HFFc6 (cell line): ENCODE data around the gene EXOC6B. TPM values are rescaled to one million over a fixed set of nuclear protein-coding genes. Genes with fewer than 3 reads are reported as not detected.

ENCODE experiments used
- DNase-seq: peaks from one replicate; pipeline ENCODE4 v3.0.0-alpha.2; 2018
- H3K27ac Mint-ChIP-seq: 2 replicates; pipeline ENCODE4 v1.8.0; 2020; ENCODE audit warnings: mild to moderate bottlenecking, mixed read lengths
- H3K27me3 Mint-ChIP-seq: 2 replicates; pipeline ENCODE4 v1.8.0; 2021; ENCODE audit warnings: mild to moderate bottlenecking, moderate library complexity, mixed read lengths; ENCODE audit not compliant: insufficient read depth
- H3K36me3 Mint-ChIP-seq: 2 replicates; pipeline ENCODE4 v1.8.0; 2021; ENCODE audit warnings: low read depth, mixed read lengths
- H3K4me1 Mint-ChIP-seq: 2 replicates; pipeline ENCODE4 v1.8.0; 2020; ENCODE audit warnings: low read depth, mixed read lengths
- H3K4me3 Mint-ChIP-seq: 2 replicates; pipeline ENCODE4 v1.8.0; 2020; ENCODE audit warnings: mild to moderate bottlenecking, moderate library complexity, mixed read lengths
- H3K9me3 Mint-ChIP-seq: 2 replicates; pipeline ENCODE4 v1.8.0; 2020; ENCODE audit warnings: mild to moderate bottlenecking, mixed read lengths
- total RNA-seq, 6 experiments: library from RNA; stranded (reverse); fragmentation: NEBNext Ultra II Directional; extraction: Animal tissue kit (Norgen Biotek cat#: 25700); gene quantifications; 2 replicates in 1 of 6; 3 replicates in 5 of 6; pipeline ENCODE4 v1.2.3, GENCODE V29; 2021
- TF ChIP-seq, protein P1 (sequence below): fragments of 200-600 bp; sonication (generic); IDR thresholded peaks from 2 replicates; pipeline ENCODE4 v1.5.0; 2021; ENCODE audit warnings: antibody characterized with exemption, mild to moderate bottlenecking

The EXOC6B gene
- total RNA-seq, 6 experiments from 2014 or later: 24.8 to 33.0 (median 27.4) TPM

DNA sequence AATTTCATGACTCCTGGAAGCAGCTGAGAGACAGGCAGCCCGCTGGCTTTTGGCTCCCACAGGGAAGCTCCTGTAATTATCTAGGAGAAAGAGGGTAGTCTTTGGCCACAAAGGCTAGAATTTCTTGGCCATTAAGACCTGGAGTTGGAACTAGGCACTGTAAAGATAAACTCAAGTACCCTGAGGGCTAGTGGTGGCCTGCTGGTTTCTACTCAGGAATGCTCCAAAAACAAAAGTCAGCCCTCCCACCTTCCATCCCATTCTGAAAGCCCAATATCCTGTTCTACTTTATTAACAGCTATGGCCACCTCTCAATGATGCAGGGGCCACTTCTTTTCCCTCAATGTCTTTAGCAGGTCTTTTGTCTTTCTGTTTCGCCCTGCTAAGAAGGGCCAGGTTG lies 644.2 kb downstream of the EXOC6B start:
- Mint-ChIP-seq H3K9me3 (no peaks in the 10 kb centered on the region), H3K4me3 (no peak overlapping the region), H3K27ac (no peak overlapping the region), H3K4me1 (no peaks in the 10 kb centered on the region), H3K27me3 (no peaks in the 10 kb centered on the region; the same call in 1 of the 2 replicates), H3K36me3 (peaks cover 6% of the 10 kb centered on the region; the same call in 1 of the 2 replicates)
- no peak for DNase-seq
- TF ChIP-seq, protein P1, sequence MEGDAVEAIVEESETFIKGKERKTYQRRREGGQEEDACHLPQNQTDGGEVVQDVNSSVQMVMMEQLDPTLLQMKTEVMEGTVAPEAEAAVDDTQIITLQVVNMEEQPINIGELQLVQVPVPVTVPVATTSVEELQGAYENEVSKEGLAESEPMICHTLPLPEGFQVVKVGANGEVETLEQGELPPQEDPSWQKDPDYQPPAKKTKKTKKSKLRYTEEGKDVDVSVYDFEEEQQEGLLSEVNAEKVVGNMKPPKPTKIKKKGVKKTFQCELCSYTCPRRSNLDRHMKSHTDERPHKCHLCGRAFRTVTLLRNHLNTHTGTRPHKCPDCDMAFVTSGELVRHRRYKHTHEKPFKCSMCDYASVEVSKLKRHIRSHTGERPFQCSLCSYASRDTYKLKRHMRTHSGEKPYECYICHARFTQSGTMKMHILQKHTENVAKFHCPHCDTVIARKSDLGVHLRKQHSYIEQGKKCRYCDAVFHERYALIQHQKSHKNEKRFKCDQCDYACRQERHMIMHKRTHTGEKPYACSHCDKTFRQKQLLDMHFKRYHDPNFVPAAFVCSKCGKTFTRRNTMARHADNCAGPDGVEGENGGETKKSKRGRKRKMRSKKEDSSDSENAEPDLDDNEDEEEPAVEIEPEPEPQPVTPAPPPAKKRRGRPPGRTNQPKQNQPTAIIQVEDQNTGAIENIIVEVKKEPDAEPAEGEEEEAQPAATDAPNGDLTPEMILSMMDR: no peak

- Mint-ChIP-seq H3K4me3 (no peak overlapping the region), H3K9me3 (no peaks in the 10 kb centered on the region), H3K36me3 (peaks cover 13% of the 10 kb centered on the region; the same call in 1 of the 2 replicates), H3K27me3 (no peaks in the 10 kb centered on the region; the same call in 1 of the 2 replicates), H3K4me1 (no peaks in the 10 kb centered on the region), H3K27ac (no peak overlapping the region)
- TF ChIP-seq, protein P1: no peak
- no peak for DNase-seq
Measured at GRCh38 chr2:72180351-72180750, 645.5 kb downstream of the EXOC6B start.

GRCh38 chr2:72178551-72178950 lies 647.3 kb downstream of the EXOC6B start:
- no peak for DNase-seq
- Mint-ChIP-seq H3K36me3 (peaks cover 13% of the 10 kb centered on the region; the same call in 1 of the 2 replicates), H3K27ac (no peak overlapping the region), H3K4me1 (peaks cover 10% of the 10 kb centered on the region), H3K27me3 (no peaks in the 10 kb centered on the region; the same call in 1 of the 2 replicates), H3K4me3 (no peak overlapping the region), H3K9me3 (no peaks in the 10 kb centered on the region)
- TF ChIP-seq, protein P1: no peak

DNA sequence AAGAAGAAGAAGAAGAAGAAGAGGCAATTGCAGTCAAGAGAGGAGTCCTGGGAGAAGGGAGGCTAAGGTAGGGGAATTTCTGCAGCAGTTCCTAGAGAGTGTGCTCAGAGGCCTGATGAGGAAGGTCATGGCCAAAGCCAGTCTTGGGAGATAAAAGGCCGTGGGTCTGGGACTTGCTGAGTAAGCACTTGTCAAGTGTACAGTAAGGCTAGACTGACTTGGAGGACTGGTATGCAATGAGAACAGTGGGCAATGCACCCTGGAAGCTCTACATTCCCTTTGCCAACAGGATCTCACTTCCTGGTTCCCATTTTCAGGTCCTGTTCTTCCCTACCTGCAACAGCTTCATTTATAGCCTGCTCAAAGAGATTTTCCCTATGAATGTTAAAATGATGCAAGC lies 649.6 kb downstream of the EXOC6B start:
- peaks cover 10% of the 10 kb centered on the region for H3K4me1 Mint-ChIP-seq
- H3K27ac Mint-ChIP-seq: no peak overlapping the region
- TF ChIP-seq, protein P1: no peak
- H3K4me3 Mint-ChIP-seq: no peak overlapping the region
- DNase-seq: no peak
- no peaks in the 10 kb centered on the region for H3K9me3 Mint-ChIP-seq
- H3K36me3 Mint-ChIP-seq: peaks cover 13% of the 10 kb centered on the region; the same call in 1 of the 2 replicates
- H3K27me3 Mint-ChIP-seq: no peaks in the 10 kb centered on the region; the same call in 1 of the 2 replicates

DNA sequence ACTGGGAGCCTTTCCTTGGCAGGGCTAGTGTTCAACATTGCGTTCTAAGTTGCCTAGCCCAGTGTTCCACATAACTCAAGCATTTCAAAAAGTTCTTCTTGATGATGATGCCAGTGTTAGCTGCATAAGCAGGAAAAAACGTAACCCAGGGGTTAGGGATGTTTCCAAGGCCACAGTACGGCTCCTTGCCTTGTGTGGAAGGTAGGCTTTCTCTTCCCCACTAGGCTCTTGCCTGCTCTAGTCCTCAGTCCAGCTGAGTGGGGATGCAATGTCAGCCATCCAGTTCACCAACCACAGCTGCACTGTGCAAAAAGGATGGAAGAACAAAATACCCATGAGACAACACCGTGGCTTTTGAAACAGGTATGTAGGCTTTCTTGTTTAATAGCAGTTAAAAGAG lies 650.2 kb downstream of the EXOC6B start:
- H3K27me3 Mint-ChIP-seq: no peaks in the 10 kb centered on the region; the same call in none of the 2 replicates
- H3K4me1 Mint-ChIP-seq: peaks cover 10% of the 10 kb centered on the region
- TF ChIP-seq, protein P1: no peak
- no peaks in the 10 kb centered on the region for H3K9me3 Mint-ChIP-seq
- no peak for DNase-seq
- peaks cover 13% of the 10 kb centered on the region; the same call in 1 of the 2 replicates for H3K36me3 Mint-ChIP-seq
- H3K27ac Mint-ChIP-seq: no peak overlapping the region
- H3K4me3 Mint-ChIP-seq: no peak overlapping the region
